Cardiac fibroblast (primary cell): ENCODE data around the gene DNAI1.
"Not testable (repeated sequence)": the region's sequence is repeated elsewhere in the genome, so short reads cannot be mapped to it uniquely, and the experiment has no call there.

ENCODE experiments used
- DNase-seq, 2 donors: peaks; one replicate each; pipeline versions ENCODE4 v3.0.0 to v3.0.0-alpha.2; 2010; ENCODE audit warnings: low read depth in 2 of 2
- H3K4me3 ChIP-seq, 2 donors: replicated peaks in 1 of 2; 1 replicate in 1 of 2; 2 replicates in 1 of 2; pipeline ENCODE4 v1.5.1; 2011; ENCODE audit warnings: low read depth in 2 of 2, low read length in 2 of 2, mild to moderate bottlenecking in 2 of 2, moderate library complexity in 1 of 2
- TF ChIP-seq, protein P1 (sequence below): IDR thresholded peaks from one replicate; pipeline ENCODE4 v1.5.1; 2011; ENCODE audit warnings: low read depth, mild to moderate bottlenecking, low read length, inconsistent platforms

Gene DNAI1

DNA sequence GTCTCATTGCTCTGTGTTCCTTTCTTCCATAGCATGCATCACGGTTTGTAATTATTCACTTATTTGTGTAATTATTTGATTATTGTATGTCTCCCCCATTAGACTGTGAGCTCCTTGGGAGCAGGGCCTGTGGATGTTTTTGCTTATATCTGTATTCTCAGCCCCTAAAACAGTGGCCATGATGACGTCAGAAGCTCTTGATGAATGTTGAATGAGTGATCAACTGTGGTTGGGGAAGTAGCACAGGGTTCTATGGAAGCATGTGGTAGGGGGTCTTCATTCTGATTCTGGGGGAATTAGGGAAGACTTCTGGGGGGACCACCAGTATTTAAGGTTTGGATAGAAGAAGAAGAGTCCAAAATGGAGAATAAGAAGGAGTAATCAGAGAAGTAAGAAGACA lies 6.0 kb downstream of the DNAI1 start:
- TF ChIP-seq, protein P1, sequence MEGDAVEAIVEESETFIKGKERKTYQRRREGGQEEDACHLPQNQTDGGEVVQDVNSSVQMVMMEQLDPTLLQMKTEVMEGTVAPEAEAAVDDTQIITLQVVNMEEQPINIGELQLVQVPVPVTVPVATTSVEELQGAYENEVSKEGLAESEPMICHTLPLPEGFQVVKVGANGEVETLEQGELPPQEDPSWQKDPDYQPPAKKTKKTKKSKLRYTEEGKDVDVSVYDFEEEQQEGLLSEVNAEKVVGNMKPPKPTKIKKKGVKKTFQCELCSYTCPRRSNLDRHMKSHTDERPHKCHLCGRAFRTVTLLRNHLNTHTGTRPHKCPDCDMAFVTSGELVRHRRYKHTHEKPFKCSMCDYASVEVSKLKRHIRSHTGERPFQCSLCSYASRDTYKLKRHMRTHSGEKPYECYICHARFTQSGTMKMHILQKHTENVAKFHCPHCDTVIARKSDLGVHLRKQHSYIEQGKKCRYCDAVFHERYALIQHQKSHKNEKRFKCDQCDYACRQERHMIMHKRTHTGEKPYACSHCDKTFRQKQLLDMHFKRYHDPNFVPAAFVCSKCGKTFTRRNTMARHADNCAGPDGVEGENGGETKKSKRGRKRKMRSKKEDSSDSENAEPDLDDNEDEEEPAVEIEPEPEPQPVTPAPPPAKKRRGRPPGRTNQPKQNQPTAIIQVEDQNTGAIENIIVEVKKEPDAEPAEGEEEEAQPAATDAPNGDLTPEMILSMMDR: no peak
- H3K4me3 ChIP-seq: no peak overlapping the region

DNA sequence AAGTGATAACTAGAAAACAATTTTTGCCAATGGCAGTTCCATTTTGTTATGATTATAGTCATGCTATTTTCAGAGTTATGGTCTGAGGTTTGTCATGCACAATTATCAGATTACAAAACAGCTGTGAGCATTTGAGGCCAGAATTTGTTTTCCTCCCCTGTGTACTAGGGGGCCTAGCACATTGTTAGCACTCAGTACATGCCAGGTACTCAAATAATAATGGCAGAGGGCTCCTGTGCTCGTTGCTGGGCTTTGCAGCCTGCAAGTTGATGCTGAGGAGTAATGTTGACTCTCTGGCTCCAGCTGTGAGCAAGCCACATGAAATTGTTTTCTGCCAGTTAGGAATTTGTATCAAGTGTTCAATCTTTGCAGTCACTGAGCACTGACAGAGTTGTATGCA lies 6.9 kb downstream of the DNAI1 start:
- TF ChIP-seq, protein P1: no peak
- H3K4me3 ChIP-seq: no peak overlapping the region
- no peak for DNase-seq

More for the DNA sequence above, 6.0 kb downstream of the DNAI1 start:
- no peak for DNase-seq

DNA sequence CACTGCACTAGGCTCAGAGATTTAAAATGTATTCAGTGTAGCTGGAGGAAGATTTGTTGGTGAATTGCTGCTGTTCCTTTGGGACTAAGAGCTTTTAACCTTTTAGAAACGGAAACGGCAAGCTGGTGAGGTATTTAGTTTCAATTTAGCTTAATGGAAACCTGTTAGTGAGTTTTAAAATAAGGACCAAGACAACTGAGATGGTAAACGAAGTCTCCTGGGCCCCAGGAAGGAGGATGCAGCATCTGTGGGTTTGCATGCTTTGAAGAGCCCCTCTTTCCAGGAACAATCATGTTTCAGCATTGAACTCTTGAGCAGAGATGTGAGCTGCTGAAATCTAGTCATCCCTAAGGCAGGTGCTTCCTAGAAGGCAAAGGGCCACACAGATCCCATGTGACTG lies 16.5 kb downstream of the DNAI1 start:
- TF ChIP-seq, protein P1: no peak
- H3K4me3 ChIP-seq: no peak overlapping the region
- no peak for DNase-seq

DNA sequence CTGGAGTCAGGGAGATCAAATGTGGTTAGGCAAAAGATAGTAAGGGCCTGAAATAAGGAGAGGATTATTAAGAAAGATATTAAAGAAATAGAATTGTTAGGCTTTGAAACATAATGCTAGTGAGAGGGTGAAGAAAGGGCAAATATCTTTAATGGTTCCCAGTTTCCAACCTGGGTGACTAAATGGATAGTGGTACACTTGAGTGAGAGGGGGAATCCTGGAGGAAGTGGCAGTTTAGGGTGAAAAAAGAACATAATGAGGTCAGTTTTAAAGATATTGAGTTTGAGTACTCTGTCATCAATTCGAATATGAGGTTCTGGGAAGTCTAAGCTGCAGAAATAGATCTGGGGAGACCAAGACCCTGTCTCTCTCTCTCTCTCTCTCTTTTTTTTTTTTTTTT lies 18.9 kb downstream of the DNAI1 start:
- no peak for DNase-seq
- H3K4me3 ChIP-seq: no peak overlapping the region
- TF ChIP-seq, protein P1: no peak

DNA sequence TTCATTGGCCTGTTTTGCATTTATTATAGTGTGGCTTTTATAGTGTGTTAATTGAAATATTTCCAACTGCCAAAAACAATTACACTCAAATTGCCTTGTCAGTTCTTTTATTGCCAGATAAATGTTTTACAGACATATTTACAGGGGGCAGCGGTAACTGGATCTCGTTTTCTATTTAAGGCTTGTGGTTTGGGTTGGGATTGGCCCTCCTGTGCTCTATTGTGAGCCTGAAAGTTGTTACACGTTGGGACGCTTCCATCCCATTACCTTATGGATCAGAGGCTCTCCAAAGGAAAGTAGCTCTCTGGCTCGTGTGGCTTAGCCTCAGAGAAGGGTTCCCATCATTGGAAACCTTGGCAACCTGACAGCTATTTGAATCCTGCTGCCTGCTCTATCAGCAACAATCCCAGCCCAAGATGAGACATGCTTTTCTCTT lies 20.8 kb downstream of the DNAI1 start:
- no peak overlapping the region for H3K4me3 ChIP-seq
- no peak for DNase-seq
- TF ChIP-seq, protein P1: no peak

DNA sequence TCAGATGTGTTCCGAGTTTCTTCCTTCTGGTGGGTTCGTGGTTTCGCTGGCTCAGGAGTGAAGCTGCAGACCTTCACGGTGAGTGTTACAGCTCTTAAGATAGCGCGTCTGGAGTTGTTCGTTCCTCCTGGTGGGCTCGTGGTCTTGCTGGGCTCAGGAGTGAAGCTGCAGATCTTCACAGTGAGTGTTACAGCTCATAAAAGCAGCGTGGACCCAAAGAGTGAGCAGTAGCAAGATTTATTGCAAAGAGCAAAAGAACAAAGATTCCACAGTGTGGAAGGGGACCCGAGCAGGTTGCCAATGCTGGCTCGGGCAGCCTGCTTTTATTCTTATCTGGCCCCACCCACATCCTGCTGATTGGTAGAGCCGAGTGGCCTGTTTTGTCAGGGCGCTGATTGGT lies 23.0 kb downstream of the DNAI1 start:
- H3K4me3 ChIP-seq, DNase-seq: not testable (repeated sequence)

DNA sequence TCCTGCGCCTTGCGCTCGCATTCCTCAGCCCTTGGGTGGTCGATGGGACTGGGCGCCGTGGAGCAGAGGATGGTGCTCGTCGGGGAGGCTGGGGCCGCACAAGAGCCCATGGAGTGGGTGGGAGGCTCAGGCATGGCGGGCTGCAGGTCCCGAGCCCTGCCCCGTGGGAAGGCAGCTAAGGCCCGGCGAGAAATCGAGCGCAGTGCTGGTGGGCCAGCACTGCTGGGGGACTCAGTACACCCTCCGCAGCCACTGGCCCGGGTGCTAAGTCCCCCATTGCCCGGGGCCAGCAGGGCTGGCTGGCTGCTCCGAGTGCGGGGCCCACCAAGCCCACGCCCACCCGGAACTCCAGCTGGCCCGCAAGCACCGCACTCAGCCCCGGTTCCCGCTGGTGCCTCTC lies 24.1 kb downstream of the DNAI1 start:
- not testable (repeated sequence) for H3K4me3 ChIP-seq, DNase-seq

DNA sequence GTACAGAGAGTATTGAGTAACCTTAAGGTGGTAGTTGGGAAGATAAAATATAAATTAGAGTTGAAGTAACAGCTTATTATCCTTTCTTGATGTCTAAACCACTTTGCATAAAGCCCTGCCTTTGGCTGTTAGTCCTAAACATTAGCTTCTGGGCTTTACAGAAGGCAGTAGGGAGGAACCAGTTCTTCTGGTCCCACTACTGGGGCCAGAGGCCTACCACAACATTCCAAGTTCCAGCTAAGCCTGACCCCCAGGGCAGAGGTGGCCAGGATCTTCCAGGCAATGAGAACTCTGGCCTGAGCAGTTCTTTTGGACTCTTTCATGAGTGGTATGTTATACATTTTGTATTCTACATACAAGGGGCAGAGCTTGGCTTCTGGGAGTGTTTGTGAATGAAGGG lies 26.1 kb downstream of the DNAI1 start:
- TF ChIP-seq, protein P1: no peak
- no peak for DNase-seq
- H3K4me3 ChIP-seq: no peak overlapping the region
